HG03095 (cell line): ENCODE measurements around the gene TTC3.

ENCODE experiments used
- ATAC-seq: cut with Tn5 transposase; IDR thresholded peaks from one replicate; pipeline ENCODE4 v1.9.1; 2021; ENCODE audit warnings: moderate library complexity; ENCODE audit not compliant: unreplicated experiment

Gene TTC3

GRCh38 chr21:37145635-37146111 is 72.6 kb downstream of the TTC3 start:
- ATAC-seq = no peak

- ATAC-seq = no peak
Observed at GRCh38 chr21:37146320-37147235, 73.5 kb downstream of the TTC3 start.

- no peak for ATAC-seq
Observed at GRCh38 chr21:37149411-37149810, 76.4 kb downstream of the TTC3 start.

GRCh38 chr21:37153196-37153934 is 80.3 kb downstream of the TTC3 start:
- ATAC-seq = no peak

- ATAC-seq = no peak
Observed at GRCh38 chr21:37153935-37154350, 80.9 kb downstream of the TTC3 start.

GRCh38 chr21:37155186-37155585 is 82.1 kb downstream of the TTC3 start:
- ATAC-seq = no peak

- no peak for ATAC-seq
Observed at GRCh38 chr21:37157938-37158337, 84.9 kb downstream of the TTC3 start.

- no peak for ATAC-seq
Observed at GRCh38 chr21:37159053-37159776, 86.2 kb downstream of the TTC3 start.

- ATAC-seq = no peak
Observed at GRCh38 chr21:37159949-37160348, 86.9 kb downstream of the TTC3 start.

GRCh38 chr21:37164742-37165141 is 91.7 kb downstream of the TTC3 start:
- no peak for ATAC-seq

GRCh38 chr21:37165586-37165985 is 92.5 kb downstream of the TTC3 start:
- no peak for ATAC-seq

- no peak for ATAC-seq
Observed at GRCh38 chr21:37166733-37167132, 93.7 kb downstream of the TTC3 start.

GRCh38 chr21:37168666-37169065 is 95.6 kb downstream of the TTC3 start:
- ATAC-seq = no peak

GRCh38 chr21:37172646-37173045 is 99.6 kb downstream of the TTC3 start:
- no peak for ATAC-seq

- no peak for ATAC-seq
Observed at GRCh38 chr21:37176716-37177115, 103.7 kb downstream of the TTC3 start.

- ATAC-seq = no peak
Observed at GRCh38 chr21:37181059-37181458, 108.0 kb downstream of the TTC3 start.

GRCh38 chr21:37182222-37182621 is 109.2 kb downstream of the TTC3 start:
- ATAC-seq = no peak

GRCh38 chr21:37183749-37184148 is 110.7 kb downstream of the TTC3 start:
- ATAC-seq = no peak

GRCh38 chr21:37184784-37185593 is 111.9 kb downstream of the TTC3 start:
- no peak for ATAC-seq

GRCh38 chr21:37186983-37187382 is 113.9 kb downstream of the TTC3 start:
- no peak for ATAC-seq
